Measurements from ENCODE around the gene ZMYND10.

Gene ZMYND10

GRCh38 chr3:50302095-50303012 lies 43.2 kb downstream of the ZMYND10 start:
- DNase-seq (ENCODE audit: low spot score): no peak

GRCh38 chr3:50300681-50301254 lies 44.8 kb downstream of the ZMYND10 start:
- no peak for DNase-seq (ENCODE audit: low spot score)

- DNase-seq (ENCODE audit: low spot score): peak; percentile 75
These were observed 45.4 kb downstream of the ZMYND10 start for GRCh38 chr3:50299929-50300680.

GRCh38 chr3:50299638-50299928 lies 45.9 kb downstream of the ZMYND10 start:
- no peak for DNase-seq (ENCODE audit: low spot score)

GRCh38 chr3:50298836-50299637 lies 46.5 kb downstream of the ZMYND10 start, which contains the start of the genes HYAL3 and NAA80:
Gene HYAL3 (minus strand): TSS chr3:50299405. CDS start chr3:50295602, 3,803 bp downstream.
Gene NAA80 (minus strand): TSS chr3:50299405. CDS start chr3:50297463, 1,942 bp downstream.
- peak; percentile 100 for DNase-seq (ENCODE audit: low spot score)

- peak; percentile 64 for DNase-seq (ENCODE audit: low spot score)
These were observed 47.4 kb downstream of the ZMYND10 start for GRCh38 chr3:50297896-50298725.

GRCh38 chr3:50297384-50297775 lies 48.2 kb downstream of the ZMYND10 start:
- peak; percentile 71 for DNase-seq (ENCODE audit: low spot score)

GRCh38 chr3:50296721-50297383 lies 48.7 kb downstream of the ZMYND10 start:
- no peak for DNase-seq (ENCODE audit: low spot score)

- DNase-seq (ENCODE audit: low spot score): no peak
These were observed 49.7 kb downstream of the ZMYND10 start for GRCh38 chr3:50295553-50296431.

- DNase-seq (ENCODE audit: low spot score): no peak
These were observed 50.8 kb downstream of the ZMYND10 start for GRCh38 chr3:50294492-50295403.

- DNase-seq (ENCODE audit: low spot score): no peak
These were observed 51.4 kb downstream of the ZMYND10 start for GRCh38 chr3:50294089-50294488.

- no peak for DNase-seq (ENCODE audit: low spot score)
These were observed 52.3 kb downstream of the ZMYND10 start for GRCh38 chr3:50293079-50293801.

- DNase-seq (ENCODE audit: low spot score): peak; percentile 97
These were observed 53.1 kb downstream of the ZMYND10 start, which contains the start of gene IFRD2 for GRCh38 chr3:50292159-50293078. Gene IFRD2 (minus strand): TSS chr3:50292429. CDS start chr3:50292274, 155 bp downstream.
